COLO829 (cell line): ENCODE data around the gene ATP5F1A.
"Not testable (repeated sequence)": the region's sequence is repeated elsewhere in the genome, so short reads cannot be mapped to it uniquely, and the experiment has no call there.

ENCODE experiments used
- DNase-seq: peaks from one replicate; pipeline ENCODE4 v3.0.0; 2012; ENCODE audit warnings: low spot score

ATP5F1A gene

GRCh38 chr18:46097801-46098615 is at the start of gene ATP5F1A:
Gene ATP5F1A, minus strand, starts transcription at chr18:46098296. Its CDS starts 65 bp downstream, at chr18:46098231.
- DNase-seq, result peak; percentile 79

- no peak for DNase-seq
Measured at GRCh38 chr18:46141199-46141598, 43.1 kb upstream of the ATP5F1A start.

- no peak for DNase-seq
Measured at GRCh38 chr18:46140173-46140572, 42.1 kb upstream of the ATP5F1A start.

GRCh38 chr18:46134920-46135675 is 37.0 kb upstream of the ATP5F1A start:
- no peak for DNase-seq

GRCh38 chr18:46133534-46133933 is 35.4 kb upstream of the ATP5F1A start:
- no peak for DNase-seq

- DNase-seq, result not testable (repeated sequence)
Measured at GRCh38 chr18:46130549-46130948, 32.5 kb upstream of the ATP5F1A start.

GRCh38 chr18:46130061-46130460 is 32.0 kb upstream of the ATP5F1A start:
- no peak for DNase-seq

GRCh38 chr18:46126625-46127024 is 28.5 kb upstream of the ATP5F1A start:
- DNase-seq, result not testable (repeated sequence)

- DNase-seq, result no peak
Measured at GRCh38 chr18:46113751-46114150, 15.7 kb upstream of the ATP5F1A start.

- DNase-seq, result no peak
Measured at GRCh38 chr18:46110406-46110805, 12.3 kb upstream of the ATP5F1A start.

- no peak for DNase-seq
Measured at GRCh38 chr18:46109386-46109785, 11.3 kb upstream of the ATP5F1A start.

GRCh38 chr18:46104128-46104911 is 6.2 kb upstream of the ATP5F1A start, which contains the start of gene HAUS1:
Gene HAUS1, plus strand, starts transcription at chr18:46104385. Its CDS starts 27 bp downstream, at chr18:46104412.
- DNase-seq, result peak; percentile 84

- DNase-seq, result no peak
Measured at GRCh38 chr18:46099463-46099862, 1.4 kb upstream of the ATP5F1A start.

- DNase-seq, result no peak
Measured at GRCh38 chr18:46098616-46098933, 479 bp upstream of the ATP5F1A start.

GRCh38 chr18:46097431-46097800 is 680 bp downstream of the ATP5F1A start:
- no peak for DNase-seq

GRCh38 chr18:46096651-46097300 is 1.3 kb downstream of the ATP5F1A start:
- no peak for DNase-seq

GRCh38 chr18:46095532-46095931 is 2.6 kb downstream of the ATP5F1A start:
- DNase-seq, result no peak

- DNase-seq, result not testable (repeated sequence)
Measured at GRCh38 chr18:46088501-46088900, 9.6 kb downstream of the ATP5F1A start.

- no peak for DNase-seq
Measured at GRCh38 chr18:46084431-46084830, 13.7 kb downstream of the ATP5F1A start.

- no peak for DNase-seq
Measured at GRCh38 chr18:46080156-46080555, 17.9 kb downstream of the ATP5F1A start.

- no peak for DNase-seq
Measured at GRCh38 chr18:46079336-46079735, 18.8 kb downstream of the ATP5F1A start.
